Keratinocyte (primary cell): Measurements from ENCODE around the gene CHN2.

ENCODE experiments used
- CTCF ChIP-seq, 3 experiments: IDR thresholded peaks in 1 of 3; conservative IDR thresholded peaks in 1 of 3; optimal IDR thresholded peaks in 1 of 3; 2 replicates in 2 of 3; 3 replicates in 1 of 3; pipeline versions ENCODE3 to v1.5.1; 2011; ENCODE audit warnings: low read length in 3 of 3, mild to moderate bottlenecking in 3 of 3, moderate library complexity in 2 of 3, control low read depth in 1 of 3, inconsistent platforms in 1 of 3; ENCODE audit not compliant: insufficient read depth in 2 of 3; ENCODE audit errors: extremely low read depth in 1 of 3
- EZH2 ChIP-seq: IDR thresholded peaks from one replicate; pipeline ENCODE4 v1.6.1; 2012; ENCODE audit warnings: inconsistent platforms, mild to moderate bottlenecking, low read length, moderate library complexity

- TF ChIP-seq CTCF (optimal IDR thresholded peaks at IDR 0.05 in 1 of 3, IDR thresholded peaks at IDR 0.05 in 1 of 3, conservative IDR thresholded peaks at IDR 0.05 in 1 of 3; ENCODE audit: extremely low read depth in 1 of 3, insufficient read depth in 2 of 3, low read length in 3 of 3) (no peak), EZH2 (no peak)
These were observed 251.2 kb downstream of the CHN2 start for GRCh38 chr7:29445736-29446135.
